ENCODE data around the gene ZNF641. TPM values are rescaled to one million over a fixed set of nuclear protein-coding genes. Genes with fewer than 3 reads are reported as not detected.
"Not testable (repeated sequence)": the region's sequence is repeated elsewhere in the genome, so short reads cannot be mapped to it uniquely, and the experiment has no call there.

The ZNF641 gene
- total RNA-seq, 1 donor from 2014 or later: 14.2 TPM

GRCh38 chr12:48336061-48336460 lies 14.7 kb downstream of the ZNF641 start:
- intact Hi-C loops (cut with micrococcal nuclease): no loop called here

GRCh38 chr12:48334808-48335207 lies 15.9 kb downstream of the ZNF641 start:
- intact Hi-C loops (cut with micrococcal nuclease): no loop called here

- intact Hi-C loops (cut with micrococcal nuclease): not testable (repeated sequence)
These were observed 17.0 kb downstream of the ZNF641 start for GRCh38 chr12:48333680-48334079.

- intact Hi-C loops (cut with micrococcal nuclease): no loop called here
These were observed 19.3 kb downstream of the ZNF641 start for GRCh38 chr12:48331399-48331798.

- intact Hi-C loops (cut with micrococcal nuclease): no loop called here
These were observed 21.4 kb downstream of the ZNF641 start for GRCh38 chr12:48329199-48329939.

- intact Hi-C loops (cut with micrococcal nuclease): no loop called here
These were observed 34.2 kb downstream of the ZNF641 start for GRCh38 chr12:48316491-48316890.

GRCh38 chr12:48311313-48311712 lies 39.4 kb downstream of the ZNF641 start:
- intact Hi-C loops (cut with micrococcal nuclease): no loop called here

GRCh38 chr12:48307269-48307668 lies 43.5 kb downstream of the ZNF641 start:
- intact Hi-C loops (cut with micrococcal nuclease): no loop called here

GRCh38 chr12:48305190-48305589 lies 45.5 kb downstream of the ZNF641 start:
- intact Hi-C loops (cut with micrococcal nuclease): no loop called here

GRCh38 chr12:48302161-48302911 lies 48.4 kb downstream of the ZNF641 start:
- intact Hi-C loops (cut with micrococcal nuclease): no loop called here

GRCh38 chr12:48300774-48301173 lies 49.9 kb downstream of the ZNF641 start:
- intact Hi-C loops (cut with micrococcal nuclease): no loop called here

- intact Hi-C loops (cut with micrococcal nuclease): loop anchor here (5.0 kb wide), 1 partner anchor 99 kb away; no protein-coding TSS in a partner anchor
These were observed 54.0 kb downstream of the ZNF641 start for GRCh38 chr12:48296586-48297282.

GRCh38 chr12:48292040-48292439 lies 58.7 kb downstream of the ZNF641 start:
- intact Hi-C loops (cut with micrococcal nuclease): no loop called here

GRCh38 chr12:48291511-48291910 lies 59.2 kb downstream of the ZNF641 start:
- intact Hi-C loops (cut with micrococcal nuclease): no loop called here

- intact Hi-C loops (cut with micrococcal nuclease): no loop called here
These were observed 62.1 kb downstream of the ZNF641 start for GRCh38 chr12:48288387-48289268.

Other genes starting within 250 kb of the ZNF641 start
- 42.0 and 43.0 TPM in 2 replicates for gene SENP1, start 244.8 kb downstream of the ZNF641 start, total RNA-seq
- 18.1 and 21.2 TPM in 2 replicates for gene PFKM, start 231.6 kb downstream of the ZNF641 start, total RNA-seq
- 37.7 and 39.1 TPM in 2 replicates for gene ASB8, start 193.4 kb downstream of the ZNF641 start, total RNA-seq
- gene CCDC184, start 167.3 kb downstream of the ZNF641 start, total RNA-seq: not detected in 2 replicates
- not detected in 2 replicates for gene OR10AD1, start 147.6 kb downstream of the ZNF641 start, total RNA-seq
- not detected in 2 replicates for gene ANP32D, start 121.6 kb upstream of the ZNF641 start, total RNA-seq
- gene C12orf54, start 131.6 kb upstream of the ZNF641 start, total RNA-seq: not detected in 2 replicates
- not detected in 2 replicates for gene OR8S1, start 174.7 kb upstream of the ZNF641 start, total RNA-seq
- not detected in 2 replicates for gene LALBA, start 219.1 kb upstream of the ZNF641 start, total RNA-seq